DOHH2 (cell line): ENCODE results near the gene CTNNBIP1.

Source experiments
- H3F3A ChIP-seq: fragments of 200-600 bp; sonication (generic), shearing (Covaris generic); 2 replicates; pipeline ENCODE4 v1.6.0; 2016; ENCODE audit warnings: antibody characterized with exemption, mild to moderate bottlenecking; ENCODE audit not compliant: control insufficient read depth, insufficient read depth
- H3K27ac ChIP-seq: fragments of 200-600 bp; sonication (generic); 2 replicates; pipeline ENCODE4 v1.5.1; 2014; ENCODE audit warnings: low read depth, mild to moderate bottlenecking, low read length, moderate library complexity
- H3K27me3 ChIP-seq: fragments of 200-600 bp; sonication (generic); 2 replicates; pipeline ENCODE4 v1.6.1; 2014; ENCODE audit warnings: mild to moderate bottlenecking, low read length, mixed read lengths; ENCODE audit not compliant: control insufficient read depth
- H3K36me3 ChIP-seq: fragments of 200-600 bp; sonication (generic); 2 replicates; pipeline ENCODE4 v1.6.1; 2014; ENCODE audit warnings: mild to moderate bottlenecking, low read length, moderate library complexity, mixed read lengths; ENCODE audit not compliant: control insufficient read depth
- H3K4me1 ChIP-seq: fragments of 200-600 bp; sonication (generic); 2 replicates; pipeline ENCODE4 v1.6.1; 2014; ENCODE audit warnings: mild to moderate bottlenecking, low read length, mixed read lengths; ENCODE audit not compliant: control insufficient read depth
- H3K4me2 ChIP-seq: fragments of 200-600 bp; sonication (generic); 2 replicates; pipeline ENCODE4 v1.6.0; 2014; ENCODE audit warnings: mild to moderate bottlenecking, low read length, moderate library complexity
- H3K4me3 ChIP-seq: fragments of 200-600 bp; sonication (generic); 2 replicates; pipeline ENCODE4 v1.5.1; 2014; ENCODE audit warnings: mild to moderate bottlenecking, low read length, mixed read lengths
- H3K79me2 ChIP-seq: fragments of 200-600 bp; sonication (generic); 2 replicates; pipeline ENCODE4 v1.6.1; 2014; ENCODE audit warnings: mild to moderate bottlenecking, low read length, mixed read lengths; ENCODE audit not compliant: control insufficient read depth
- H3K9me2 ChIP-seq: fragments of 200-600 bp; sonication (generic); replicated peaks from 2 replicates; pipeline ENCODE4 v1.6.1; 2014; ENCODE audit warnings: mild to moderate bottlenecking, low read length, mixed read lengths; ENCODE audit not compliant: control insufficient read depth
- H3K9me3 ChIP-seq: fragments of 200-600 bp; sonication (generic); 2 replicates; pipeline ENCODE4 v1.6.1; 2014; ENCODE audit warnings: antibody characterized with exemption, low read length, mixed read lengths; ENCODE audit not compliant: control insufficient read depth, insufficient read depth
- H4K20me1 ChIP-seq: fragments of 200-600 bp; sonication (generic); 2 replicates; pipeline ENCODE4 v1.6.0; 2014; ENCODE audit warnings: low read depth, mild to moderate bottlenecking, antibody characterized with exemption, low read length, moderate library complexity; ENCODE audit not compliant: control insufficient read depth, insufficient read depth
- CTCF ChIP-seq: fragments of 200-600 bp; sonication (generic); IDR thresholded peaks from one replicate; pipeline ENCODE4 v1.5.1; 2014; ENCODE audit warnings: antibody characterized with exemption, mild to moderate bottlenecking, low read depth, low read length; ENCODE audit not compliant: poor library complexity, severe bottlenecking
- EZH2phosphoT487 ChIP-seq: fragments of 200-600 bp; sonication (generic); IDR thresholded peaks from 2 replicates; pipeline ENCODE4 v1.6.1; 2017; ENCODE audit warnings: borderline replicate concordance, mild to moderate bottlenecking, antibody characterized with exemption, low read length, moderate library complexity, mixed read lengths

The CTNNBIP1 gene

DNA sequence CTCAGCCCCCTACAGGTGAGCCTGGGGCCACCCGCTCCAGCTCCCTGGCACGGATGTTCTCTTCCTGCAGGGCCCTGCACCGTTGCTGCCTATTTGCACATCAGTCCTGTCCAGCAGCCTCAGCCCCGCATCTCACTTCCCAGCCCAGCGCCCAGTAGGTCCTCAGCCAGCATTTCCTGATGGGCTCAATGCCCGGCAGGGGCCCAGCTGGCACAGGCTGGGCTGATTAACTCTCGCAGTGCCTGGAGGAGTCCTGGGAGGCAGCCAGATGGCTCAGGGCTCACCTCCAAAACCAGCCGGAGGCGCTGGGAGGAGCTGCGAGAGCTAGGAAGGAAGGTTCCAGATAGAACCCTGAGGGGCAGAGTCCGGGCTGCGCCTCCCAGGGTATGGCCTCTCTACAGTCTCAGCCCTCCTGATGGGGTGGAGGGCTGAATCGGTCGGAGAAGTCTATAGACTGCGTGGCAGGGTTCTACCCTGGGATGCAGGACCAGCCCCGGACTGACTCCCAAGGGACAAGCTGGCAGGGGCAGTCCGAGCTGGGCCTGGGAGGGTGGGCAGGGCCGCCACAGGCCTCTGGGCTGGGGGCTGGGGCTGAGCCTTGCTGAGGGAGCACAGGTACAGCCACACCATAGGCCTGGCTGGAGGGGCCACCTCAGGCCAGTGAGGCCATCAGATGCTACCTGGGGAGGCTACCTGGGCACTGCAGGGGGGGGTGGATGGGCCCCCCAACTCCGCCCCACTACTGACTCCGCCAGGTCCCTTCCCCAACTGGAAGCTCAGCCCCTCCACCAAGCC lies 67.1 kb downstream of the CTNNBIP1 start:
- Histone ChIP-seq H3K27ac (no peak overlapping the region), H3K79me2 (no peaks in the 10 kb centered on the region), H3K36me3 (no peaks in the 10 kb centered on the region), H3K27me3 (no peaks in the 10 kb centered on the region), H4K20me1 (no peaks in the 10 kb centered on the region), H3K4me2 (no peak overlapping the region), H3K4me3 (no peak overlapping the region), H3K4me1 (peaks cover 37% of the 10 kb centered on the region), H3K9me3 (no peaks in the 10 kb centered on the region), H3F3A (0 out of 2 replicates have a peak, but pooled peaks cover 2% of the 10 kb centered on the region), H3K9me2 (no peaks in the 10 kb centered on the region)
- TF ChIP-seq CTCF: no peak
- no peak for TF ChIP-seq EZH2phosphoT487

GRCh38 chr1:9842073-9842711 lies 67.9 kb downstream of the CTNNBIP1 start:
- H3K9me3 ChIP-seq: no peaks in the 10 kb centered on the region
- no peak overlapping the region for H3K4me3 ChIP-seq
- no peak overlapping the region for H3K4me2 ChIP-seq
- H3K4me1 ChIP-seq: peaks cover 29% of the 10 kb centered on the region
- H3K36me3 ChIP-seq: no peaks in the 10 kb centered on the region
- TF ChIP-seq CTCF (no peak), EZH2phosphoT487 (no peak)
- H3F3A ChIP-seq: 0 out of 2 replicates have a peak, but pooled peaks cover 2% of the 10 kb centered on the region
- no peaks in the 10 kb centered on the region for H3K79me2 ChIP-seq
- H4K20me1 ChIP-seq: no peaks in the 10 kb centered on the region
- no peaks in the 10 kb centered on the region for H3K27me3 ChIP-seq
- no peaks in the 10 kb centered on the region for H3K9me2 ChIP-seq
- H3K27ac ChIP-seq: no peak overlapping the region

- no peaks in the 10 kb centered on the region for H3K79me2 ChIP-seq
- H3K4me2 ChIP-seq: no peak overlapping the region
- H3K4me3 ChIP-seq: no peak overlapping the region
- no peaks in the 10 kb centered on the region for H3K36me3 ChIP-seq
- H3F3A ChIP-seq: 0 out of 2 replicates have a peak, but pooled peaks cover 2% of the 10 kb centered on the region
- no peaks in the 10 kb centered on the region for H3K9me2 ChIP-seq
- H3K4me1 ChIP-seq: peaks cover 27% of the 10 kb centered on the region
- no peak overlapping the region for H3K27ac ChIP-seq
- TF ChIP-seq EZH2phosphoT487 (no peak), CTCF (no peak)
- H3K9me3 ChIP-seq: no peaks in the 10 kb centered on the region
- H3K27me3 ChIP-seq: no peaks in the 10 kb centered on the region
- no peaks in the 10 kb centered on the region for H4K20me1 ChIP-seq
Measured at GRCh38 chr1:9841460-9841859, 68.6 kb downstream of the CTNNBIP1 start.
